DMS53 (cell line): ENCODE data around the gene ANKMY1.

Experiments
- DNase-seq: peaks from one replicate; lab custom pipeline; 2025; lab: John Stamatoyannopoulos, UW

ANKMY1 gene

DNA sequence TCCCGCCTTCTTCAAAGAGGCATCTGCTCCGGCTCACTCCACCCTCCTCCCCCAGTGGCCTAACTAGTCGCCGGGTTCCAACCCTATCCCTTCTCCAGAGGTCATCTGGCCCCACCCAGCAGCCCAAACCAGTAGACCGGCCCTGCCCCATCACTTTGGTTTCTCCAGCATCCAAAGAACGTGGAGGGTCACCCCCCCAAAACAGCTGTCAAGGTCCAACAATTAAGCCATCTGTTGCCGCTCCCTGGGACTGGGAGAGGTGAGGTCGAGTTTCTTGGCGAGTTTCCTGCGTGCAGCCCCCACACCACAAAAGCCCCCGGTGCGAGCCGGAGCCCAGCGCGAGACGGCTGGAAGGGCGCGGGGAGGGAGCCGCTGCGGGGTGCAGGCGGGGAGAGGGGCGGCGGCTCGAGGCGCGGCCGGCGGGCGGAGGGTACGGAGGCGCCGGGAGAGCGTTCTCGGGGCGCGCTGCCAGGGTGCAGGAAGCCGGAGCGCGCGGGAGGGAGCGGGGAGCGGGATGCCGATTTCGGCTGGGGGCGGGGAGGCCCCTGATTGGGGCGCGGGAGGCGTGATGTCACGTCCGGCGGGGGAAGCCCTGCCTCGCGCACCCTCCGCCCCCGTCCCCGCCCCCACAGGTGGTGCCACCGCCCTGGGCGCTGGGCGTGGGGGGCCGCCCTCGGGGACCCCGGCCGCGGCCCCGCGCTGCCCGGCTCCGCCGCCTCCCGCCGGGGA lies 122.9 kb downstream of the ANKMY1 start:
- DNase-seq, result no peak

DNA sequence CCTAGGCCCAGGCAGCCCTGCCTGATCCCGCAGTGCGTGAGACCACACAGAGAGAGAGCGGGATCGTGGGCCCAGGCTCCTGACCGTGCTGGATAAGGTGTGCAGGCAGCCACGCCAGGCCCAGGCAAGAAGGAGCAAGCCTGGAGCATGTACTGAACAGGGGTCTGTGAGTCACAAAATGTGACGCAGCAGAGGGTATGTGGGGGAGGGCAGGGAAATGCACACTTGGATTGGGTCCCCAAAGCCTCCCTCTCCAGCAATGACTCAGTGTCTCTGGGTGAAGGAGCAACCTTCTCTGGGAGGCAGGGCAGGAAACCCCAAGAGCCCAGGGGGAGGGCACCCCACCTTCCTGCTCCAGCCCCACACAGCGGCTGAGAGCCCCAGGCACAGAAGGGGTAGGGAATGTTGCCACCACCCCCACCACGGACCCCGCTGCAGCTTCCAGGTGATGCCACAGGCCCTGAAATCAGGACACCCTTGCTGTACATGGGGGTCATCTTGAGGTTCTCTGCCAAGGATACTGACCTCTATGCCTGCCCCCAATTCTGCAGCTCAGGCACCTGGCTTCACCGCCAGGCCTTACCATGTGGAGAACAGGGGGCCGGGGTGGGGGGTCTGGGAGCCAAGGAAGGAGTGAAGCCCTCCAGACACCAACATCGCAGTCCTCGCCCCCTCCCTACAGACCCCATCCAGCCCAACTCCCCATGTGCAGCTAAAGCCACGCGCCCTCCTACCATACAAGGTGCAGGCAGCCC lies 123.6 kb downstream of the ANKMY1 start:
- DNase-seq, result no peak

DNA sequence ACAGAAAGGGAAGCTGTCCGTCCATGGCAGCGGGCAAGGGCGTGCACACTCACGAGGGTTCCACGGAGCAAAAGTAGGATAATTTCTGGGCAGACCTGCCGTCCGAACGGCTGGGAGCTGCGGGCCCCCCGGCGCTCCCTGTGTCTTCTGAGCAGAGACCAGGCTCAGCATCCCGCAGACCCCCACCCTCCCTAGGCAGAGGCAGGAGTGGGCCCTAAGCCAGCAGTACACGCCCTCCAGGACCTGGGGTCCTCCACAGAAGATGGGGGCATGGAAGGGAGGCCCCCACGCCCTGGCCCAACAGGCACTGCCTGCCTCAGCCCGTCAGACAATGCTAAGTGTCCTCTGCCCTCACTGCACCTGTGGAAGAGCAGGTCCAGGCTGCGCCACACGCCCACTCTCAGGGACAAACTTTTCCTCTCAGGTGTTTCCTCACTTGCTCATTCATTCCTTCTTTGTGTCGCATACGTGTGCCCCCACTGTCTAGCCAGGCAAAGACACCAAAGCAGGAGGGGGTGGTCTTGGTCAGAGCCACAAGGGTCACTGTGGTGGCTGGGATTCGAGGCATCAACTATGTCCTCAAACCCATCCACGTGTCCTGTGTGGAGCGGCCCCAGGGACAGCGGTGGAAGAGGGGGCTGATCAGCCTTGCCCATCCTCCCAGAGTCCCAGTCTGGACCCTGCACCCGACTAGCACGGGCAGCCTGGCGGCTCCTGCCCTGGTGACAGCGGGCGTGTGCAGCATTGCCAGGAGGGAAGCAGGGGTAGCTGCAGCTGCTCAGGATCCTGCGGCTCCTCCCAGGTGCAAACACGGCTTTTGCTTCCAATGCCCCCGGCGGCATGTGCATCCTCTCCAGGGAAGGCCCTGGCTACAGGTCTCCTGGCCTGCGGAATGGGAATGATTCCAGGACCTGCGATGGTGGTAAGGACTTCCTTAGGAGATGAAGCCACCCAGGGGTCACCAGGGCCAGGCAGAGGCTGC lies 124.7 kb downstream of the ANKMY1 start:
- DNase-seq, result no peak

DNA sequence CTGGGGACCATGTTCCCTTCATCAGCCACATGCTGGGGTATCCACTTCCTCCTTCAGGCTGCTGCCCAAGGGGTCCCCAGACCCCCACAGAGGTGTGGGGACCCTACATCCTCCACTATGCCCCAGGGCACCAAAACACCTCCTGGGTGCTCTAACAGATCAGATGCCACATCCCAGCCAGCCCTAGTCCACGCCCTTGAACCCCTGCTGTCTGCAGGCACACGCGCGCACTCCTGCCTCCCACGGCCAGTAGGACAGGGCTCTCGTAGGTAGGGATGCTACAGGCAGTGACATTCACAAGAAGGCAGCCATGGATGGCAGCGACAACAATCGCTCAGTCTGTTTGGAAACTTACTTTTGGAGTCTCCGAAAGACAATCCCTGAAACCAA lies 125.4 kb downstream of the ANKMY1 start:
- no peak for DNase-seq

DNA sequence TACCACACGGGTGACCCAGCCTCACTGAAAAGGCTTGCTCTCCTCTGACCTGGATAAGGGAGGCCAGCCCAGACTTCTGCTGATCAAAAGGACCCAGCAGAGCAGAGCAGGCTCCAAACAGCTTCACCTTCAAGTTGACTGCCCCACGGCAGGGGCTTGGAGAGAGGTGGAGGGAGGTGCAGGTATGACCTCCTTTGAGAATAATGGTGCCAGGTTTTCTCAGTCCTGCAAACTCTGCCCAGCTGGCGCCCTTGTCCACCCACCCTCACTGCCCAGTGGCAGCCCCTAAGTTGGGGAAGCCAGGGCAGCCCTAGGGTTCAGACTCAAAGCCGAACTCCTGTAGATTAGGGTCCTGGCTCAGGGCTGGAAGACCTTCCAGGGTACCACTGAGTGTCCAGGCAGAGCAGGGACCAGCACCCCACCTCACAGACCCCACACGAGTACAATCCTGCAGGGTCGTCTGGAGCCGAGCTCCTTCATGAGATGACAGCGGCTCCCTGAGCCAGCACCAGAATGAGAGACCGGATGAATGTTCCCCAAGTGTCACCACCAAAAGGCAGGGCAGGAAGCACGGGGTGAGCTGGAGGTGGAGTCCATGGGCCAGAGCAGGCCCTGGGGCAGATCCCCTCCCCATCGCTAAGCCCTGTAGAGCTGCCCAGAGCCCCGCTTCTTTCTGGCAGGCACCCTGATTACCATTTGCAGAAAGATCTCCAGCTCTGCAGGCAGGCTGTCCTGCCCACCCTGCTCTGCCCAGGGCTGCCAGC lies 125.9 kb downstream of the ANKMY1 start:
- DNase-seq, result no peak

DNA sequence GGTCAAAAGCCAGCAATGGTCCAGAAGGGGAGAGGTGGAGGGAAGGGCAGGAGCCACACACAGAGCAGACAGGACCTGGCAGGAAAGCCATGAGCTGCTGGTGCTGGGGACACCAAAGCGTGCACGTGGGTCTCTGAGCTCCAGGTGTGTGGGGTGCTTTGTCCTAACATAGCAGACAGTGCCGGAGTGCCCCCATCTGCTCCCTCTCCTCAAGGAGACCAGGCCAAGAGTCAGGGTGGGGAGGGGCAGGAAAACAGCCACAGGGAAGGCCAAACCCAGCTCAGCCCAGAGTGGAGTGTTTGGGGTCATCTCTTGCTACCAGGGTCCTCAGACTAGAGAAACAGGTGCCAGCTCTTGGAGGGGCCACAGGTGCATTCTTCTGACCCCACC lies 126.5 kb downstream of the ANKMY1 start:
- DNase-seq, result no peak

DNA sequence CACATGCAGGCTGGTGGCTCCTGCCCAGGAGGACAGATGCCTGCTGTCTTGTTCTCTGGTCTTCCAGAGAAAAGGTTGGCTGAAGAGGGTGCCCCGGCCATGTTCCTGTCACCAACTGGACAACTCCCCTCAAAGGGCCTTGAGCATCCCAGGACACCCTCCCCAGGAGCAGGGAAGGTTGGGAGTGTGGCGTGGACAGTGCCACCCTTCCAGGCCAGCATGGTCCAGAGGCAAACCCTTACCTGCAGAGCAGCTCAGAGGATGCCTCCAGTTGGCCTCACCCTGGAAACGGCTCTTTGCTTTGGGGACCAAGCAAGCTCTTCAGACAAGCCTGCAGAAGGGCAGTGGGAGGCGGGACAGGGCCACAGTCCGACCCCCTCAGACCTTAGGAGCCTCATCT lies 127.2 kb downstream of the ANKMY1 start:
- DNase-seq, result no peak

DNA sequence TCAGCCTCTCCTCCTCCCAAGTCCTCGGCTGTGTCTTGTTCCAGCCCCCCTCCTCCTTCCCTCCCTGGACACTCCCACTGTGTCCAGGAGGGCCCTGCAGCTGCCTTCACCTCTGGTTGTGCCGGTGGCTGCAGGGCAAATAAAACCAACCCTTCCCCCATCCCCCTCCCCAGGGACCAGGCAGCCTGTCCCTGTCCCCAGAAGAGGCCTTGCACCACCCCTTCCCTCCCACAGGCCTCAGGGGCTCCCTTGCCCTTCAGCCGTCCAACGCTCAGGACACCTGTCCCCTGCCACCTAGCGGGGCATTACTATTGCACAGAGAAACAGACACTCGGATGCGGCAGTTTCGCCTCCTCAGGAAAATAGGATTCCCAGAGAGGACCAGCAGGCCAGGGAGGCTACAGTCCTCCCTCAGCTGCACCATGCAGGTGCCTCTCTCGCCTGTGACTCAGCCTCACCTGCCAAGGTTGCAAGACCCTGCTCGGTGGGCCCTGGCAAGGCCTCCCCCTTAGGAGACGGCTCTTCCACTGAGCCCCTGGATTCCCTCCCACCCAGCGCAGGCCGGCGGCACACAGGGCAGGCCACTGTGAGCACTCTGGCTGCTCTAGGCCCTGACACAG lies 127.8 kb downstream of the ANKMY1 start:
- DNase-seq, result no peak
